Fibroblast of lung (primary cell): ENCODE results near the gene PPP4R2. TPM values are rescaled to one million over a fixed set of nuclear protein-coding genes. Genes with fewer than 3 reads are reported as not detected.
A peak's percentile ranks its signal among the peaks of the same experiment; 100 is the strongest.

Experiments
- DNase-seq, 2 donors: peaks; one replicate each; pipeline versions ENCODE4 v3.0.0 to v3.0.0-alpha.2; 2010; ENCODE audit warnings: low read depth in 2 of 2
- H2AFZ ChIP-seq: 2 replicates; pipeline ENCODE4 v1.5.1; 2012; ENCODE audit warnings: low read length, control low read depth, inconsistent platforms
- H3K27ac ChIP-seq: 2 replicates; pipeline ENCODE4 v1.5.1; 2011; ENCODE audit warnings: low read length, control low read depth; ENCODE audit not compliant: insufficient read depth
- H3K27me3 ChIP-seq: 2 replicates; pipeline ENCODE4 v1.5.1; 2011; ENCODE audit warnings: mild to moderate bottlenecking, low read length; ENCODE audit not compliant: control insufficient read depth, insufficient read depth
- H3K36me3 ChIP-seq: 2 replicates; pipeline ENCODE4 v1.5.1; 2011; ENCODE audit warnings: low read length; ENCODE audit not compliant: control insufficient read depth, insufficient read depth
- H3K4me1 ChIP-seq: 2 replicates; pipeline ENCODE4 v1.5.1; 2011; ENCODE audit warnings: low read length; ENCODE audit not compliant: control insufficient read depth, insufficient read depth; ENCODE audit errors: extremely low read depth
- H3K4me2 ChIP-seq: 2 replicates; pipeline ENCODE4 v1.5.1; 2011; ENCODE audit warnings: low read length, control low read depth; ENCODE audit not compliant: insufficient read depth; ENCODE audit errors: extremely low read depth
- H3K4me3 ChIP-seq, 4 experiments: fragments of 200-600 bp in 1 of 4; sonication (generic) in 1 of 4; replicated peaks in 1 of 4; 2 replicates each; pipeline ENCODE4 v1.5.1; 2011 to 2016; ENCODE audit warnings: low read length in 4 of 4, low read depth in 3 of 4, mild to moderate bottlenecking in 3 of 4, control low read depth in 2 of 4, inconsistent platforms in 1 of 4, mixed read lengths in 1 of 4; ENCODE audit not compliant: insufficient read depth in 1 of 4; ENCODE audit errors: control extremely low read depth in 1 of 4
- H3K79me2 ChIP-seq: 2 replicates; pipeline ENCODE4 v1.5.1; 2012; ENCODE audit warnings: mild to moderate bottlenecking, low read length, inconsistent platforms; ENCODE audit not compliant: control insufficient read depth, insufficient read depth
- H3K9ac ChIP-seq: 2 replicates; pipeline ENCODE4 v1.5.1; 2011; ENCODE audit warnings: mild to moderate bottlenecking, low read length, control low read depth; ENCODE audit not compliant: insufficient read depth
- H3K9me3 ChIP-seq: 2 replicates; pipeline ENCODE4 v1.5.1; 2012; ENCODE audit warnings: low read depth, low read length; ENCODE audit not compliant: control insufficient read depth, insufficient read depth
- H4K20me1 ChIP-seq: 2 replicates; pipeline ENCODE4 v1.5.1; 2011; ENCODE audit warnings: low read length; ENCODE audit not compliant: control insufficient read depth, insufficient read depth; ENCODE audit errors: extremely low read depth
- CTCF ChIP-seq, 2 donors: IDR thresholded peaks in 1 of 2; conservative IDR thresholded peaks in 1 of 2; 1 replicate in 1 of 2; 2 replicates in 1 of 2; pipeline ENCODE4 v1.5.1; 2011 to 2012; ENCODE audit warnings: low read length in 2 of 2, control low read depth in 1 of 2, inconsistent platforms in 1 of 2, low read depth in 1 of 2, mild to moderate bottlenecking in 1 of 2
- EZH2 ChIP-seq: IDR thresholded peaks from 2 replicates; pipeline ENCODE4 v1.5.1; 2012; ENCODE audit warnings: low read length, control low read depth, mild to moderate bottlenecking; ENCODE audit errors: missing control alignments
- polyA plus RNA-seq, 2 donors: library from polyadenylated mRNA; depleted of rRNA in 1 of 2; stranded (reverse) in 1 of 2; unstranded in 1 of 2; fragments of >200 nt; gene quantifications; 2 replicates each; pipeline ENCODE4 v1.2.1, GENCODE V29; 2011 to 2012; ENCODE audit warnings: missing spikeins in 1 of 2
- total RNA-seq: library from RNA; depleted of rRNA; stranded (reverse); fragments of >200 nt; gene quantifications from 2 replicates; pipeline ENCODE4 v1.2.1, GENCODE V29; 2014

PPP4R2 gene
- total and polyA plus RNA-seq, 2 donors (not counting 1 experiment from before 2014, with no cell fraction given): 35.5 to 65.6 TPM

GRCh38 chr3:72976281-72976741 lies 20.3 kb upstream of the PPP4R2 start:
- Histone ChIP-seq H3K4me1 (no peaks in the 10 kb centered on the region), H4K20me1 (no peaks in the 10 kb centered on the region), H2AFZ (no peak overlapping the region), H3K9me3 (no peaks in the 10 kb centered on the region), H3K27ac (no peak overlapping the region), H3K9ac (no peak overlapping the region), H3K79me2 (no peaks in the 10 kb centered on the region), H3K4me3 (no peak overlapping the region), H3K27me3 (no peaks in the 10 kb centered on the region), H3K4me2 (no peak overlapping the region), H3K36me3 (no peaks in the 10 kb centered on the region)
- TF ChIP-seq EZH2 (no peak), CTCF (conservative IDR thresholded peaks at IDR 0.05 in 1 of 2, IDR thresholded peaks at IDR 0.05 in 1 of 2; ENCODE audit: low read depth in 1 of 2, low read length in 2 of 2) (no peak)
- peak; percentile 23 to 25 for DNase-seq

- peak; percentile 23 to 43 for DNase-seq
- Histone ChIP-seq H3K27ac (no peak overlapping the region), H3K4me1 (no peaks in the 10 kb centered on the region), H3K79me2 (no peaks in the 10 kb centered on the region), H3K4me3 (no peak overlapping the region), H3K9me3 (no peaks in the 10 kb centered on the region), H2AFZ (no peak overlapping the region), H4K20me1 (no peaks in the 10 kb centered on the region), H3K9ac (no peak overlapping the region), H3K4me2 (no peak overlapping the region), H3K36me3 (no peaks in the 10 kb centered on the region), H3K27me3 (no peaks in the 10 kb centered on the region)
- TF ChIP-seq EZH2 (no peak), CTCF (conservative IDR thresholded peaks at IDR 0.05 in 1 of 2, IDR thresholded peaks at IDR 0.05 in 1 of 2; ENCODE audit: low read depth in 1 of 2, low read length in 2 of 2) (peak in 1 of 2 donors; percentile 4)
These were observed 19.4 kb upstream of the PPP4R2 start for GRCh38 chr3:72977060-72977808.

- Histone ChIP-seq H3K4me3 (no peak overlapping the region), H3K27ac (no peak overlapping the region), H3K9ac (no peak overlapping the region), H3K9me3 (no peaks in the 10 kb centered on the region), H3K27me3 (no peaks in the 10 kb centered on the region), H3K79me2 (no peaks in the 10 kb centered on the region), H4K20me1 (no peaks in the 10 kb centered on the region), H3K36me3 (no peaks in the 10 kb centered on the region), H2AFZ (no peak overlapping the region), H3K4me1 (no peaks in the 10 kb centered on the region), H3K4me2 (no peak overlapping the region)
- no peak for DNase-seq
- no peak for TF ChIP-seq CTCF (conservative IDR thresholded peaks at IDR 0.05 in 1 of 2, IDR thresholded peaks at IDR 0.05 in 1 of 2; ENCODE audit: low read depth in 1 of 2, low read length in 2 of 2)
- no peak for TF ChIP-seq EZH2
These were observed 13.8 kb upstream of the PPP4R2 start for GRCh38 chr3:72982609-72983366.
